Superior temporal gyrus (tissue), 1 donor: ENCODE results near the gene EOMES.

Experiments used
- DNase-seq: peaks from one replicate; pipeline ENCODE4 v3.0.0-alpha.2; 2016; ENCODE audit errors: extremely low spot score

The EOMES gene

DNA sequence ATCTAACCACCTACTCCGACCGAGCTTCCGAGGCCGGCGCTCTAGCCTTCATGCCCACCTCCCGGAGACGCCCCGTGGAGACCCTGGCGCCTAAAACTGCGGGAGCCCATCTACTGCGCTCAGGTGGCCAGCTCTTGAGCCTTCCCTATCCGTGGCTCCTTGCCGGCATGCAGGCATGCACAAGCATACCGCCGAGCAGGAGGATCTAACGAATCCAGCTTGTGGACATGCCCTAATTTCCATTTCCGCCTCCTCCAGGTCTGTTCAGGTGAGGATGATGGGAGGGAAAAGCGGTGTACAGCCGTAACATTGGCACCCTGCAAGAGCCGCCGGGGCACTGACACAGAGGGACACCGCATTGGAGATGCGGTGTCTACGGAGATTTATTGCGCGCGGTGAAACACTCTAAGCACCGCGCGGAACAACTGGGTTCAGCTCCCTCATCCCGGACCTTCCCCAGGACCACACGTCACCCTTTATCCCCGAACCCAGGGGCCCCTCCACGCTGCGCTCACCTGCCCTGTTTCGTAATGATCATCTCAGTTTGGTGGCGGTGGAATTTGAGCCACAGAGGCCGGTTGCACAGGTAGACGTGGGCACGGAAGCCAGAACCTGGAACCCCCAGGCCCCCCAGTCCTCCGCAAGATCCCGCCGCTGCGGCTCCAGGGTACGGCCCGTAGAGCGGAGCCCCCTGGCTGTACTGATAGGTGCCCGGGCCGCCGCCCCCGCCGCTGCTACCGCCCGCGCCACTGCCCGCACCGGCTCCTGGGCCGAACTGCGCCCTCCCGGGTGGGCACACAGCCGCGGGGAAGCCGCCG lies 1.0 kb downstream of the EOMES start:
- no peak for DNase-seq

DNA sequence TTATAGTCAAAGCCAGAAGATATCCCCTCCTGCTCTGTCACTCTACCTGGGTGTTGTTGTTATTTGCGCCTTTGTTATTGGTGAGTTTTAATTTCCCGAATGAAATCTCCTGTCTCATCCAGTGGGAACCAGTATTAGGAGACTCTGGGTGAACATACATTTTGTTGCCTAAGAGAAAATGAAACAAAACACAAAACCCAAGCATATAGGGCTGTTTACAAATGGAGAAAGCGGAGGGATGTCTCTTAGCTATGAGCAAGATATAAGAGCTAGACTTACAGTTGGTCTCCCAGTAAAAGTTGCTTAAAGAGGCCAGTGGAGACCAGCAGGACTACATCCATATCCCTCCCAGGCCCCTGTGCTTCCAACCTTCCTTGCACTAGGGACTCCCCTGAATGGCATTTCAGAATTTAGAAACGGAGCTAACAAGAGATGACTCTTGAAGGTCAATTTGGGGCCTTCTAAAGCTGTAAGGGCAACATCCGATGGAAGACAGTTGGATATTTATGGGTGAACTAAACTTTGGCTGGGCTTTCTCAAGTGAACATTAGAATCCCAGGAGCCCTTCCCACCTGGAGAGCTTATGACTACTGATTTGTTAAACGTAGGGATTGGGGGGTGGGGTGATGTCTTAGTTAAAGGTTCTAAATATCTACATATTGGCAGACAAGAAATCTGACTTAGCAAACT lies 2.7 kb downstream of the EOMES start:
- no peak for DNase-seq

- no peak for DNase-seq
Observed at GRCh38 chr3:27718459-27718858, 3.7 kb downstream of the EOMES start.

DNA sequence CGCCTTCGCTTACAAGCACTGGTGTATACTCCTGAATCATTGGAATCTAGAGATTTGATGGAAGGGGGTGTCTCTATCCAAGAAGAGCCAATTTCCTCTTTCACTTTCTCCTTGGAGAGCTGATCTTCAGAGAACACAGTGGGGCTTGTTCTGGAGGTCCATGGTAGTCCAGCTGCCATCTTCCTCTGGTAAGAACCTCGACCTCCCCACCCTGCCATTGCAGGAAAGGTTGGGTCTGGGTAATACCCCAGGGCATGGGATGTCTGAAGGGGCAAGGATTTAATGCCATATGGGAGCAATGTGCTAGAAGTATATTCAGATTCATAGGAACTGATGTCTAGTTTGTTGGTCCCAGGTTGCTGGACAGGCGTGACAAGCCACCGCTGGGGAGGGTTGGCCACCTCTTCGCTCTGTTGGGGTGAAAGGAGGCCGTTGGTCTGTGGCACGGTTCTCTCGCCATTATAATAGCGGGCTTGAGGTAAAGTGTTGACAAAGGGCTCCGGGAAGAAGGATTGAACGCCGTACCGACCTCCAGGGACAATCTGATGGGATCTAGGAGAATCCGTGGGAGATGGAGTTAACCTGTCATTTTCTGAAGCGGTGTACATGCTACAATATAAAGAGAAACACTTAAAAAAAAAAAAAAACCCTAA lies 4.8 kb downstream of the EOMES start:
- no peak for DNase-seq

- no peak for DNase-seq
Observed at GRCh38 chr3:27716309-27716708, 5.8 kb downstream of the EOMES start.

DNA sequence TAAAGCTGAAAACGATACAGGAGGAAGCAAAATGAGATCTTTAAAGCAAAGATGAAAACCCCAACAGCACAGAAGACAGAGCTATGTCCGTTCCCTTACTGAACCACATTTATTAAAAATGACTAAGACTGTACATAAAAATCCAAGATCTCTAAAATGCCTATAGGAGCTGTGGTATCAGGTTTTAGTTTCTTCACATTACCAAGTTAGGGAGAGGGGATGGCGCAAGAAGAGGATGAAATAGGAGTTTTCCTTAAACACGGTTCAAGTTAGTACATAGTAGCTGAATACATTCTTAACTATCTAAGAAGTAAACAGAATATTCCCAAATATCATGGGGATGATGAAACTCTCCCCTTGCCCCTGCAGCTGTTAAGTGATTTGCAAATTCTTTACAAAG lies 6.3 kb downstream of the EOMES start:
- no peak for DNase-seq

DNA sequence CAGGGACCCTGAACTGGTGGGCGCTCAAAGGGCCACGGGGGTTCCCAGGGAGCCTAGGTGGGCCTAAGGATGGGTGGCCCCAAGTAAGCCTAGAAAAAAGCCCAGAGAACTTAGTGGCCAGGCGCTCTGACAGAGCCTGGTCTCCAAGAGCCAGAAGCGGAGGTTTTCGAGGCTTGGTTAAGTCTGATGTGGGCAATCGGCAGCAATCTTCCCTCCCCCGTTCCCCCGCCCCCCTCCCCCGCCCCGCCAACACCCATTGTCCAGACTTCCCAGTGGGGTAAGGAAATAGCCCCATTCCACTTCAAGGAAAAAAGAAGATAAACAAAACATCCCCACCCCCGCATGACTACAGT lies 6.7 kb downstream of the EOMES start:
- DNase-seq: no peak

DNA sequence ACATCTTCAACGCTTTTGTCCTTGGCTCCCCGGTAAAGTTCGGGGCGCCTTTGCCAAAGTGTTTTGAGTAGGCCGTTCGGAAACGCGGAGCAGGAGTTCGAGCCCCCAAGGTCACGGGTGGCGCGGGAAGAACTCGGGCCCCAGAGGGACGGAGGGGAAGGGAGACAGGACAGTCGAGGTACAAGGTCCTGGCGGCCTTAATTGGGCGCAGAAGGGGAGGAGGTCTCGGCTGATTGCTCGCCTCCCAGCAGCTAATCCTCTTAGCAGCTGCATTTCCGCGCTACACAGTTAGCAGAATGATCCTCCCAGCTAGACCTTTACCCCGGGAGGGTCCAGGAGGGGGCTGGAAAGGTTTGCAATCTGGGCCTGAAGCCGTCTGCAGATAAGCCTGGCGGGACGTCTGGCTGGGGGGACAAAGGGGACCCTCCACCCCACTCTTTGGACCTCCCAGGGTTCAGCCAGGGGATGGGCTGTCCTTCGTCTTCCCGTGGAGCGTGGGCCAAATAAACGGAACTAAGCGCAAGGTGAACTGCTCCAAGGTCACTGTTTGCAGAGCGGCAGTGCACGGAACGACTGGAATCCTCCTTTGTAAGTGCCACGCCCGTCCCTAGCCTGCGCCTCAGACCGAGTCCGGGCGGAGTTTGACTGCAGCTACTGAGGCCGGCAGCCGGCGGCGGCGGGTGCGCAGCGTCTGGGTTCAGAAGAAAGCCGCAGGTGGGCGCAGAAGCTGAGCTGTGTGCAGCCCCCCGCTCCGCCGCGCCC lies 7.2 kb downstream of the EOMES start:
- DNase-seq: no peak

DNA sequence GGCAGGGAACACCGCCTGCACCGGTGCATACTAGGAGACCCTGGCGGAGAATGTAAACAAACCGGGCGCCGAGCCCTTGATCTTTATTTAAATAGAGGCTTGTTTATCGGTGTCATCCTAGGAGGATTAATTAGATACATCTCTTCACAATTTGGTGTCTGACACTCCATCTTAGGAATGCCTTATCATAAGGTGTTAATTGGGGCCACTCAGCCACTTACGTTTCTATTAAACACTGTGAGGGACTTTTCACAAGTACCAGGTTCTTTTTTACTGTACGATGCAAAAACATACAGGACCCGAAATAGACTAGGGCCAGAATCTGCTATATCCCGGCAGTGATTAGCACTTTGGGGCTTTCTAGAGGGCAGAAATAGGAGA lies 8.0 kb downstream of the EOMES start:
- no peak for DNase-seq

GRCh38 chr3:27713435-27714145 lies 8.5 kb downstream of the EOMES start:
- DNase-seq: peak; percentile 11

- no peak for DNase-seq
Observed at GRCh38 chr3:27713078-27713423, 9.1 kb downstream of the EOMES start.

DNA sequence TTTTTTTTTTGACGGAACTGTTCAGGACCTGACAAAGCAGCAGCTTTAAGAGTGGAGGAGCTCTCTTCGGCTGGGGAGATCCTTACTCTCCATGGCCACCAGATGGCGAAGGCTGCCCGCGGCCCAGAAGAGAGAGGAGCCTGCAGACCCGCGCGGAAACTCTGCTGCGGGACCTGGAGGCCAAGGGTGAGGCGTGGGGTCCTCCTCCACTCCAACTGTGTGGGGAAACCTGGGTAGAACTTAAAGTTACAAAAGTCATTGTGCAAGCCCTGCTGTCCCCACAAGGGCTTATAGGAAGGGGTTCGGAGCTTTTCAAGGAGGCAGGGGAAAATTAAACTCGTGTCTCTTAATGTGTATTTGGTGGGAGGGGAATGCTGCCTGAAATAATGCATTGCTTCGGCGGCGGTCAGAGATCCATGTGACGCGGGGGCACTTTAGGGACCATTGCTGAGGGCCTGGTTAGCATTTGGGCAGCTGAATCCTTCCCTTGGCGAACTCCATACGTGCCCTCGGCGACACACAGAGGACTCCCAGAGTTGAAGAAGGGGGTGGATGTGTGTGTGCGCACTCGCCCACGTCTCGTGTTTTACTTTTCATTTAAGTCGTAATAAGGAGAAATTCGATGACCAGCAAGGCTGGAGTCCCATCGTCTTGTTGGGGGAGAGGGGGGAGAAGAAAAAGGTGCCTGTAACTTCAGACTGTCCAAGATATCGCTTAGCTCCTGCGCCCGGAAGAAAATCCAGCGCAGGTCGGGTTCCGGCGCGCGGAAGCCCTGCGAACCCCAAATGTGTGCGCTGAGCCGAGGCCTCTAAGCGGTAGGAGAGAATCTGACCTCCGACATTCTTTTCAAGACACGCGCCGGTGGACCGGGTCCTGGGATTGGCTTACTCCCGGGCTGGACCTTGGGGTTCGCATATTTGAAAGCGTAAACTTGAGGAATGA lies 9.7 kb downstream of the EOMES start:
- DNase-seq: peak; percentile 75

GRCh38 chr3:27708250-27708649 lies 13.9 kb downstream of the EOMES start:
- DNase-seq: no peak

DNA sequence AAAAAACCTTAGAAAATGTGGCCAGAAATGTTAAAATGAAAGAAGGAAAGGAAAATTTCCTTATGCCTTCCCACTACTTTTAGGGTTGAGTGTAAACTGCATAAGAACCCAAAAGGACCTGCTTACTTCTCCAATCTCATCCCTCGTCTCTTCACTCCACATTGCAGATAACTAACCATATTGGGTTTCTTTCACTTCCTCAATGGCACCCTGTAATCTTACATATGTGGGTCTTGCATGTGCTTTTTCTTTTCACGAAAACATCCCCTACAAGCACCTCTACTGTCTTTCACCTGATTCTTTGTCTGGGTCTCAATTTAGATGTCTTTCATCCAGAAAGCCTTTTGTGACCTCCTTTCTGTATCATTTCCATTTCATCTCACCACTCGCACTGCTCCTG lies 23.1 kb downstream of the EOMES start:
- DNase-seq: no peak

DNA sequence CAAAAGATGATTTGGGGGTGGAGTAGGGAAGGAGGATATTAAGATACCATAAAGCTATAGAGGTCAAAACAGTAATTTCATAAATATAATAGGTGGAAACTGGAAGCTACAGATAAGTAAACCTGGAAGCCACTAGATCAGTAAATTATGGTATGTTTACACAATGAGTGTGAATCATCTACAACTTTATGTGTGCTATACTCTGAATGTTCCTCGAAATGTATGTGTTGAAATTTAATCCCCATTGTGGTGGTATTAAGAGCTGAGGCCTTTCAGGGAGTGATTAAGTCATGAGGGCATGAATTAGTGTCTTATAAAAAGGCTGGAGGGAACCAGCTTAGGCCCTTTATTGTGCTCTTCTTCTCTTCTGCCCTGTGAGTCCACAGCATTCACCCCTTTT lies 25.2 kb downstream of the EOMES start:
- DNase-seq: no peak

DNA sequence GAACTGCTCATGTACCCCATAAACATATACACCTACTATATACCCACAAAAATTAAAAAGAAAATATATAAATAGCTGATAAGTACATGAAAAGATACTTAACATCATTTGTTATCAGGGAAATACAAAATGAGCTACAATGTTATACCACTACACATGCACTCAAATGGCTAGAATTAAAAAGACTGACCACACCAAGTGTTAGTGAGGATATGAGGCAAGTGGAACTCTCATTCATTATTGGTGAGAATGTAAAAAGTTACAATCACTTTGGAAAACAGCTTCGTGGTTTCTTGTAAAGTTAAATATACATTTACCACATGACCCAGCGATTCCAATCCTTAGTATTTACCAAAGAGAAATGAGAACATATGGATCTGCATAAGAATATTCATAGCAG lies 26.5 kb downstream of the EOMES start:
- DNase-seq: no peak

GRCh38 chr3:27688053-27688452 lies 34.1 kb downstream of the EOMES start:
- no peak for DNase-seq

DNA sequence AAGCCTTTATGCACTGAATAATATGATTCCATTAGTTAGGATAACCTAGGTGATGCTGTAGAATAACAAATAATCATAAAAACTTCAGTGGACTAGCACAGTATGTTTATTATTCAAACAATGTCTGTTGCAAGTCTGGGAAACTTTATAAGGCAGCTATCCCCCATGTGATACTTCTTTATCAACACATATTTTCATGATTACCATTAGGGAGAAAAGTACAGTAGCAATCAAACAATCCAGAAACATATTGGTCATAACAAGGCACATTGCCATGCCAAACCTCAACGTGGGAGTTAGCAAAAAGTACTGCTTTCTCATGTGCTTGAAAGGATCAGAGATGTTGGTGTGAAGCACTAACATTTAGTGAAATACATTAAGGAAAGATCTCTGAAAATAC lies 35.5 kb downstream of the EOMES start:
- DNase-seq: no peak

DNA sequence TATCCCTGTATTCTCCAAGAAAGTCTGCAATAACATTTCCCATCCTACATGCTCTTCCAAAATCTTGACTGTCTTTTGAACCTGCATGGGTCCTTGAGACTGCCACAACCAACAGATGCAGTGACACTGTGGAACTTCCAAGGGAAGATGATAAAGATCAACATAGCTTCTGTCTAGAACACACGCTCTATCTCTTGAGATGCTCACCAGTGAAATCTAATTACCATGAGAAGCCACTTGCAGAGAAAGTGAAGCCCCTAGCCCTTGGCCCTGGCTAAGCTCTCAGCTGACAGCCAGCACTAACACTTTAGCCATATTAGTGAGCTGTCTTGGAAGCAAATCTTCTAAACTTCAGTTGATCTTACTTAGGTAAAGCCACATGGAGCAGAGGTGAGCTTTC lies 36.6 kb downstream of the EOMES start:
- DNase-seq: no peak

- DNase-seq: no peak
Observed at GRCh38 chr3:27684302-27684701, 37.8 kb downstream of the EOMES start.
